ENCODE data around the gene KCNT2.

KCNT2 gene

GRCh38 chr1:196377811-196378210 lies 230.4 kb downstream of the KCNT2 start:
- no peak for TF ChIP-seq CTCF (conservative IDR thresholded peaks at IDR 0.05; ENCODE audit: low read depth, low read length)
- no peak overlapping the region for H3K4me3 ChIP-seq (ENCODE audit: low read length)
- no peak for DNase-seq (ENCODE audit: low read depth)

- no peak for TF ChIP-seq CTCF (conservative IDR thresholded peaks at IDR 0.05; ENCODE audit: low read depth, low read length)
- H3K4me3 ChIP-seq (ENCODE audit: low read length), result no peak overlapping the region
- DNase-seq (ENCODE audit: low read depth), result no peak
Measured at GRCh38 chr1:196376630-196377328, 231.5 kb downstream of the KCNT2 start.

- TF ChIP-seq CTCF (conservative IDR thresholded peaks at IDR 0.05; ENCODE audit: low read depth, low read length), result no peak
- no peak for DNase-seq (ENCODE audit: low read depth)
- no peak overlapping the region for H3K4me3 ChIP-seq (ENCODE audit: low read length)
Measured at GRCh38 chr1:196373798-196374197, 234.4 kb downstream of the KCNT2 start.

GRCh38 chr1:196372896-196373536 lies 235.2 kb downstream of the KCNT2 start:
- peak; percentile 40 for TF ChIP-seq CTCF (conservative IDR thresholded peaks at IDR 0.05; ENCODE audit: low read depth, low read length)
- DNase-seq (ENCODE audit: low read depth), result no peak

GRCh38 chr1:196367838-196368237 lies 240.4 kb downstream of the KCNT2 start:
- no peak for DNase-seq (ENCODE audit: low read depth)
- no peak overlapping the region for H3K4me3 ChIP-seq (ENCODE audit: low read length)
- no peak for TF ChIP-seq CTCF (conservative IDR thresholded peaks at IDR 0.05; ENCODE audit: low read depth, low read length)

More at GRCh38 chr1:196372896-196373536, 235.2 kb downstream of the KCNT2 start:
- H3K4me3 ChIP-seq (ENCODE audit: low read length), result no peak overlapping the region

GRCh38 chr1:196366817-196367495 lies 241.3 kb downstream of the KCNT2 start:
- H3K4me3 ChIP-seq (ENCODE audit: low read length), result no peak overlapping the region
- DNase-seq (ENCODE audit: low read depth), result no peak
- TF ChIP-seq CTCF (conservative IDR thresholded peaks at IDR 0.05; ENCODE audit: low read depth, low read length), result no peak

Data from retinal pigment epithelial cell (primary cell).